HL-60 (cell line): ENCODE measurements around the gene SPTBN1.

Experiments
- DNase-seq, 2 experiments: peaks; one replicate each; pipeline ENCODE4 v3.0.0-alpha.2; 2010 to 2020; ENCODE audit warnings: low read depth in 1 of 2, low spot score in 1 of 2
- H3K27ac ChIP-seq: fragments of 250-450 bp; sonication (Bioruptor Pico); replicated peaks from 2 replicates; pipeline ENCODE4 v1.5.1; 2020; ENCODE audit warnings: mild to moderate bottlenecking, moderate library complexity
- H3K27me3 ChIP-seq: fragments of 250-450 bp; sonication (Bioruptor Pico); 2 replicates; pipeline ENCODE4 v1.5.1; 2021; ENCODE audit warnings: mild to moderate bottlenecking, moderate library complexity; ENCODE audit not compliant: insufficient read depth, poor library complexity, severe bottlenecking
- H3K4me3 ChIP-seq: replicated peaks from 2 replicates; pipeline ENCODE4 v1.5.1; 2011; ENCODE audit warnings: mild to moderate bottlenecking, control low read depth, low read length; ENCODE audit not compliant: insufficient read depth
- GABPA ChIP-seq: IDR thresholded peaks from 2 replicates; pipeline ENCODE4 v1.6.1; 2012; ENCODE audit warnings: low read depth
- POLR2AphosphoS5 ChIP-seq: IDR thresholded peaks from 2 replicates; pipeline ENCODE4 v1.6.1; 2012; ENCODE audit warnings: low read depth
- SPI1 ChIP-seq: IDR thresholded peaks from 2 replicates; pipeline ENCODE4 v1.6.1; 2012; ENCODE audit warnings: low read depth, mild to moderate bottlenecking, borderline replicate concordance
- TF ChIP-seq, protein P1 (sequence below): IDR thresholded peaks from 2 replicates; pipeline ENCODE4 v1.6.1; 2012; ENCODE audit warnings: low read depth; ENCODE audit not compliant: insufficient replicate concordance
- TF ChIP-seq, protein P2 (sequence below): IDR thresholded peaks from one replicate; pipeline ENCODE4 v1.5.1; 2011; ENCODE audit warnings: low read length, control low read depth, inconsistent platforms; ENCODE audit not compliant: insufficient read depth

The SPTBN1 gene

DNA sequence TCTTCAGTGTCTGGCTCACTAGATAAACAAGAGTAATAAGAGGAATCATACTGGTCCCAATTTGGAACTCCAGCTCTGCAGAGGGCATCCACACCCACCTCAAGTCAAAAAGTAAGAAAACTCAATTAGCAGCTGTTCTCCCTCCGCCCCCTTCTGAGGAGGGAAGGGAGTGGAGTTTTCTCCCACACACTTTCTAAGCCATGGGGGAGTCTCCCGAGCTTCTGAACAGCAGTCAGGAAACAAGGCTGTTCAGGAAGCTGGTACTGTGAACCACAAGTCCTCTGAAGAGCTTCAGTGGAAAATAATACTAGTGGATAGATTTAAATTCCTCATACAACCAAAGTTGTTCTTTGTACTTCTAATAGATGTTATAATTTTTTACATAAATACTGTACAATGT is 32.9 kb upstream of the SPTBN1 start:
- Histone ChIP-seq H3K27me3 (peaks cover 3% of the 10 kb centered on the region), H3K4me3 (no peak overlapping the region), H3K27ac (no peak overlapping the region)
- TF ChIP-seq, protein P1, sequence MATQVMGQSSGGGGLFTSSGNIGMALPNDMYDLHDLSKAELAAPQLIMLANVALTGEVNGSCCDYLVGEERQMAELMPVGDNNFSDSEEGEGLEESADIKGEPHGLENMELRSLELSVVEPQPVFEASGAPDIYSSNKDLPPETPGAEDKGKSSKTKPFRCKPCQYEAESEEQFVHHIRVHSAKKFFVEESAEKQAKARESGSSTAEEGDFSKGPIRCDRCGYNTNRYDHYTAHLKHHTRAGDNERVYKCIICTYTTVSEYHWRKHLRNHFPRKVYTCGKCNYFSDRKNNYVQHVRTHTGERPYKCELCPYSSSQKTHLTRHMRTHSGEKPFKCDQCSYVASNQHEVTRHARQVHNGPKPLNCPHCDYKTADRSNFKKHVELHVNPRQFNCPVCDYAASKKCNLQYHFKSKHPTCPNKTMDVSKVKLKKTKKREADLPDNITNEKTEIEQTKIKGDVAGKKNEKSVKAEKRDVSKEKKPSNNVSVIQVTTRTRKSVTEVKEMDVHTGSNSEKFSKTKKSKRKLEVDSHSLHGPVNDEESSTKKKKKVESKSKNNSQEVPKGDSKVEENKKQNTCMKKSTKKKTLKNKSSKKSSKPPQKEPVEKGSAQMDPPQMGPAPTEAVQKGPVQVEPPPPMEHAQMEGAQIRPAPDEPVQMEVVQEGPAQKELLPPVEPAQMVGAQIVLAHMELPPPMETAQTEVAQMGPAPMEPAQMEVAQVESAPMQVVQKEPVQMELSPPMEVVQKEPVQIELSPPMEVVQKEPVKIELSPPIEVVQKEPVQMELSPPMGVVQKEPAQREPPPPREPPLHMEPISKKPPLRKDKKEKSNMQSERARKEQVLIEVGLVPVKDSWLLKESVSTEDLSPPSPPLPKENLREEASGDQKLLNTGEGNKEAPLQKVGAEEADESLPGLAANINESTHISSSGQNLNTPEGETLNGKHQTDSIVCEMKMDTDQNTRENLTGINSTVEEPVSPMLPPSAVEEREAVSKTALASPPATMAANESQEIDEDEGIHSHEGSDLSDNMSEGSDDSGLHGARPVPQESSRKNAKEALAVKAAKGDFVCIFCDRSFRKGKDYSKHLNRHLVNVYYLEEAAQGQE: no peak
- TF ChIP-seq POLR2AphosphoS5: no peak
- TF ChIP-seq SPI1: no peak
- no peak for TF ChIP-seq GABPA
- TF ChIP-seq, protein P2, sequence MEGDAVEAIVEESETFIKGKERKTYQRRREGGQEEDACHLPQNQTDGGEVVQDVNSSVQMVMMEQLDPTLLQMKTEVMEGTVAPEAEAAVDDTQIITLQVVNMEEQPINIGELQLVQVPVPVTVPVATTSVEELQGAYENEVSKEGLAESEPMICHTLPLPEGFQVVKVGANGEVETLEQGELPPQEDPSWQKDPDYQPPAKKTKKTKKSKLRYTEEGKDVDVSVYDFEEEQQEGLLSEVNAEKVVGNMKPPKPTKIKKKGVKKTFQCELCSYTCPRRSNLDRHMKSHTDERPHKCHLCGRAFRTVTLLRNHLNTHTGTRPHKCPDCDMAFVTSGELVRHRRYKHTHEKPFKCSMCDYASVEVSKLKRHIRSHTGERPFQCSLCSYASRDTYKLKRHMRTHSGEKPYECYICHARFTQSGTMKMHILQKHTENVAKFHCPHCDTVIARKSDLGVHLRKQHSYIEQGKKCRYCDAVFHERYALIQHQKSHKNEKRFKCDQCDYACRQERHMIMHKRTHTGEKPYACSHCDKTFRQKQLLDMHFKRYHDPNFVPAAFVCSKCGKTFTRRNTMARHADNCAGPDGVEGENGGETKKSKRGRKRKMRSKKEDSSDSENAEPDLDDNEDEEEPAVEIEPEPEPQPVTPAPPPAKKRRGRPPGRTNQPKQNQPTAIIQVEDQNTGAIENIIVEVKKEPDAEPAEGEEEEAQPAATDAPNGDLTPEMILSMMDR: no peak
- DNase-seq: no peak

DNA sequence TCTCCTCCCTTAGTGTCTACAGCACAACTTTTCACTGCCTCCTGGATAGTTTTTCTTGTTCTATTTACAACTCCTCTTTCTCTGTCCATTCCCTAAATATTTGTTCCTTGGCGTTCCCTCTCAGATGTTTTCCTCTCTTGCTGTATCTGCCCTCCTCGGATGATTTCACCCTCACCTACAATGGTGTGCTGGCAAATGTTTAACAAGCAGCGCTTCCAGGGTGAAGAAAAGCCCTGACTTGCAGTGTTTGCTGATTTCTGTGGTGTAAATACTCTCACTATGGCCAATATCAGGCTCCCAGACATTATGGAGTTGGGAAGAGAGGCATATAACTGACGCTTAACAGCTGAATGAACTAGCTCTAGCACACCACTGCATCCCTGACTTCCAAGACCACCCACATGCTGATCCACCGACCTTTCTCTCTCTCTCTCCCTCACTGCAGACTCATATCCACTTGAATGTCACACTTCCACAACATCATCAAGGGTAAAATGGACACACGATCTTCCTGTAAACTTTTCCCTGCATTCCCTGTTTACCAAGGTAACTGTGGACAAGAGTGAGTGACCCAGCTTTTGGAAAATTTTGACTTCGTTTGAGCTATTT is 31.5 kb upstream of the SPTBN1 start:
- TF ChIP-seq POLR2AphosphoS5: no peak
- TF ChIP-seq, protein P2: no peak
- TF ChIP-seq, protein P1: no peak
- TF ChIP-seq GABPA: no peak
- TF ChIP-seq SPI1: no peak
- Histone ChIP-seq H3K4me3 (no peak overlapping the region), H3K27ac (no peak overlapping the region), H3K27me3 (peaks cover 3% of the 10 kb centered on the region)
- DNase-seq: no peak

DNA sequence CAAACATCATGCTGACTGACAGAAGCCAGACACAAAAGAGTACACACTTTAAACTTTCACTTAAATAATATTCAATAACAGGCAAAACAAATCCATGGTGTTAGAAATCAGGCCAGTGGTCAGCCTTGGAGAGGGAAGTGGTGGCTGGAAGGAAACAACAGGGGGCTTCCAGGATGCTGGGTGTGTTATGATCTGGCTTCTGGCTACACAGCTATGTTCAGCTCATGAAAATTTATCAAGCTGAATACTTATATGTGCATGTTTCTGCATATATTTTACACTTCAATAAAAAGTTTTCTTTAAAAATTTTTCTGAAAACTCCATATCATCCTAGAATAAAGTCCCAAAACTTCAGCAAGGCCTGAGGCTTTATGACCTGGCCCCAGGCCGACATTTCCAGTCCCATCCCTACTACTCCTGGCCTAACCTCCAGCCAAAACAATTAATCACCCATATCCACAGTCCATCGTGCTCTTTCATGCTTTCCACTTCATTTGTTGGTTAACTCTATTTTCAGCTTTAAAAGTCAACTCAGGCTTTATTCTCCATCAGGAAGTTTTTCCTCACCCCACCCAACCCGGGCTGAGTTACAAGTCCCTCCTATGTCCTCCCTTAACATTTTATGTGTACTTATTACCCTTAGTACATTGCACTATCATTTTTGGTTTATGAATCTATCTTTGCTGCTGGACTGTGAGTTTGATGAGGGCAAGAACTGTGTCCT is 27.9 kb upstream of the SPTBN1 start:
- TF ChIP-seq GABPA (no peak), POLR2AphosphoS5 (no peak), SPI1 (no peak)
- TF ChIP-seq, protein P1: no peak
- TF ChIP-seq, protein P2: no peak
- DNase-seq: no peak
- H3K27ac ChIP-seq: no peak overlapping the region
- no peaks in the 10 kb centered on the region for H3K27me3 ChIP-seq
- H3K4me3 ChIP-seq: no peak overlapping the region
